Measurements from ENCODE around the gene CHST5. TPM values are rescaled to one million over a fixed set of nuclear protein-coding genes. Genes with fewer than 3 reads are reported as not detected.

CHST5 gene
- total RNA-seq, 1 donor from 2014 or later: not detected

- TF ChIP-seq CTCF (IDR thresholded peaks at IDR 0.05; ENCODE audit: insufficient read depth, low read length, poor library complexity, severe bottlenecking): no peak
- no peak for DNase-seq (ENCODE audit: low read depth)
- no peaks in the 10 kb centered on the region for H3K36me3 ChIP-seq (ENCODE audit: control insufficient read depth, insufficient read depth, low read length)
- H3K4me3 ChIP-seq (ENCODE audit: low read depth, low read length): peak overlapping the region; percentile 69
- H3K27me3 ChIP-seq (ENCODE audit: control insufficient read depth, insufficient read depth, low read length): no peaks in the 10 kb centered on the region
These were observed 30.9 kb upstream of the CHST5 start for GRCh38 chr16:75566758-75567255.

GRCh38 chr16:75566040-75566757, 30.3 kb upstream of the CHST5 start, which contains the start of gene GABARAPL2:
GABARAPL2 (plus strand) TSS chr16:75566379; CDS start chr16:75566487, 108 bp downstream.
- no peaks in the 10 kb centered on the region for H3K36me3 ChIP-seq (ENCODE audit: control insufficient read depth, insufficient read depth, low read length)
- peak; percentile 23 for DNase-seq (ENCODE audit: low read depth)
- no peak for TF ChIP-seq CTCF (IDR thresholded peaks at IDR 0.05; ENCODE audit: insufficient read depth, low read length, poor library complexity, severe bottlenecking)

GRCh38 chr16:75565640-75566039, 29.7 kb upstream of the CHST5 start:
- no peaks in the 10 kb centered on the region for H3K27me3 ChIP-seq (ENCODE audit: control insufficient read depth, insufficient read depth, low read length)
- H3K36me3 ChIP-seq (ENCODE audit: control insufficient read depth, insufficient read depth, low read length): no peaks in the 10 kb centered on the region
- H3K4me3 ChIP-seq (ENCODE audit: low read depth, low read length): peak overlapping the region; percentile 69
- DNase-seq (ENCODE audit: low read depth): no peak
- no peak for TF ChIP-seq CTCF (IDR thresholded peaks at IDR 0.05; ENCODE audit: insufficient read depth, low read length, poor library complexity, severe bottlenecking)

More at GRCh38 chr16:75566040-75566757, 30.3 kb upstream of the CHST5 start, which contains the start of gene GABARAPL2:
- H3K4me3 ChIP-seq (ENCODE audit: low read depth, low read length): peak within 1 kb of the TSS; percentile 69
- no peaks in the 10 kb centered on the region for H3K27me3 ChIP-seq (ENCODE audit: control insufficient read depth, insufficient read depth, low read length)

- peak; percentile 7 for DNase-seq (ENCODE audit: low read depth)
- no peak for TF ChIP-seq CTCF (IDR thresholded peaks at IDR 0.05; ENCODE audit: insufficient read depth, low read length, poor library complexity, severe bottlenecking)
- Histone ChIP-seq H3K27me3 (ENCODE audit: control insufficient read depth, insufficient read depth, low read length) (no peaks in the 10 kb centered on the region), H3K4me3 (ENCODE audit: low read depth, low read length) (no peak overlapping the region), H3K36me3 (ENCODE audit: control insufficient read depth, insufficient read depth, low read length) (no peaks in the 10 kb centered on the region)
These were observed 23.9 kb upstream of the CHST5 start for GRCh38 chr16:75559564-75560372.

GRCh38 chr16:75558846-75559401, 23.0 kb upstream of the CHST5 start:
- H3K4me3 ChIP-seq (ENCODE audit: low read depth, low read length): no peak overlapping the region
- TF ChIP-seq CTCF (IDR thresholded peaks at IDR 0.05; ENCODE audit: insufficient read depth, low read length, poor library complexity, severe bottlenecking): no peak
- H3K36me3 ChIP-seq (ENCODE audit: control insufficient read depth, insufficient read depth, low read length): no peaks in the 10 kb centered on the region
- no peak for DNase-seq (ENCODE audit: low read depth)
- H3K27me3 ChIP-seq (ENCODE audit: control insufficient read depth, insufficient read depth, low read length): no peaks in the 10 kb centered on the region

Data from kidney epithelial cell (primary cell).